Naive B cell (primary cell): Measurements from ENCODE around the gene BRAP. TPM values are rescaled to one million over a fixed set of nuclear protein-coding genes. Genes with fewer than 3 reads are reported as not detected.
"Not testable (repeated sequence)": the region's sequence is repeated elsewhere in the genome, so short reads cannot be mapped to it uniquely, and the experiment has no call there.

Experiments
- ATAC-seq, 2 donors: fragments of 150-1000 bp; cut with Tn5 transposase; 2 replicates each; pipeline ENCODE4 v1.10.0; 2021; ENCODE audit warnings: low read depth in 2 of 2, mild to moderate bottlenecking in 2 of 2, moderate library complexity in 2 of 2
- DNase-seq: peaks from one replicate; pipeline ENCODE4 v3.0.0; 2022
- H3K27ac Mint-ChIP-seq, 6 donors: one replicate each; pipeline ENCODE4 v1.8.0; 2020 to 2022; ENCODE audit warnings: mild to moderate bottlenecking in 6 of 6, mixed read lengths in 6 of 6, moderate library complexity in 5 of 6, inconsistent platforms in 2 of 6
- H3K27me3 Mint-ChIP-seq, 3 donors: one replicate each; pipeline ENCODE4 v1.8.0; 2021 to 2022; ENCODE audit warnings: mixed read lengths in 3 of 3, mild to moderate bottlenecking in 1 of 3
- H3K36me3 Mint-ChIP-seq, 2 donors: one replicate each; pipeline ENCODE4 v1.8.0; 2020 to 2022; ENCODE audit warnings: mixed read lengths in 2 of 2, inconsistent platforms in 1 of 2, mild to moderate bottlenecking in 1 of 2
- H3K4me1 Mint-ChIP-seq, 3 donors: one replicate each; pipeline ENCODE4 v1.8.0; 2020 to 2022; ENCODE audit warnings: mixed read lengths in 3 of 3, inconsistent platforms in 1 of 3, mild to moderate bottlenecking in 1 of 3, moderate library complexity in 1 of 3
- H3K4me3 Mint-ChIP-seq, 8 donors: one replicate each; pipeline ENCODE4 v1.8.0; 2020 to 2022; ENCODE audit warnings: mild to moderate bottlenecking in 8 of 8, mixed read lengths in 8 of 8, moderate library complexity in 8 of 8, inconsistent platforms in 2 of 8
- H3K9me3 Mint-ChIP-seq, 7 donors: one replicate each; pipeline ENCODE4 v1.8.0; 2020 to 2022; ENCODE audit warnings: mixed read lengths in 7 of 7, mild to moderate bottlenecking in 5 of 7, inconsistent platforms in 2 of 7, moderate library complexity in 1 of 7
- polyA plus RNA-seq, 6 donors: library from polyadenylated mRNA; unstranded; fragments of 300-500 nt; fragmentation: Illumina TruSeq; gene quantifications; one replicate each; pipeline ENCODE4 v1.2.3, GENCODE V29; 2021; ENCODE audit warnings: low read depth in 6 of 6

The BRAP gene
- 10 to 100 TPM; 20.0 to 25.6 (median 23.2) TPM for polyA plus RNA-seq

GRCh38 chr12:111685811-111686573 lies at the start of gene BRAP, which contains the start of gene ACAD10:
BRAP (minus strand) TSS chr12:111685956; CDS start chr12:111685792, 164 bp downstream.
ACAD10 (plus strand) TSS chr12:111686053; CDS start chr12:111692710, 6,657 bp downstream.
- ATAC-seq (peak; percentile 90 to 93), DNase-seq (peak; percentile 98)
- Mint-ChIP-seq H3K27ac (peak within 1 kb of the TSS; percentile 95 to 99 (median 97)), H3K9me3 (no peaks in the 10 kb centered on the region), H3K4me3 (peak within 1 kb of the TSS; percentile 94 to 98 (median 96)), H3K27me3 (no peaks in the 10 kb centered on the region), H3K36me3 (peaks cover 0 to 9% of the 10 kb centered on the region in 2 donors), H3K4me1 (peaks cover 28 to 48% (median 39%) of the 10 kb centered on the region in 3 donors)

GRCh38 chr12:111733340-111733915 lies 47.7 kb upstream of the BRAP start:
- no peak for ATAC-seq
- no peak overlapping the region for H3K4me3 Mint-ChIP-seq
- no peaks in the 10 kb centered on the region for H3K9me3 Mint-ChIP-seq

GRCh38 chr12:111732786-111733185 lies 47.0 kb upstream of the BRAP start:
- no peak for DNase-seq
- Mint-ChIP-seq H3K9me3 (no peaks in the 10 kb centered on the region), H3K4me1 (no peaks in the 10 kb centered on the region), H3K27ac (no peak overlapping the region), H3K27me3 (no peaks in the 10 kb centered on the region), H3K36me3 (peaks cover 6 to 16% of the 10 kb centered on the region in 2 donors), H3K4me3 (no peak overlapping the region)
- no peak for ATAC-seq

More at GRCh38 chr12:111733340-111733915, 47.7 kb upstream of the BRAP start:
- H3K27ac Mint-ChIP-seq = no peak overlapping the region
- no peaks in the 10 kb centered on the region for H3K27me3 Mint-ChIP-seq
- H3K4me1 Mint-ChIP-seq = no peaks in the 10 kb centered on the region
- H3K36me3 Mint-ChIP-seq = peaks cover 7 to 11% of the 10 kb centered on the region in 2 donors
- DNase-seq = no peak

- Mint-ChIP-seq H3K4me3 (no peak overlapping the region), H3K27ac (peak overlapping the region in 2 of 6 donors; percentile 60 to 87), H3K4me1 (no peaks in the 10 kb centered on the region), H3K36me3 (peaks cover 0 to 16% of the 10 kb centered on the region in 2 donors), H3K27me3 (no peaks in the 10 kb centered on the region), H3K9me3 (no peaks in the 10 kb centered on the region)
- peak in 1 of 2 donors; percentile 41 for ATAC-seq
- no peak for DNase-seq
These were observed 44.7 kb upstream of the BRAP start for GRCh38 chr12:111730420-111730819.

- H3K27ac Mint-ChIP-seq = no peak overlapping the region
- no peaks in the 10 kb centered on the region for H3K9me3 Mint-ChIP-seq
- H3K36me3 Mint-ChIP-seq = peaks cover 0 to 16% of the 10 kb centered on the region in 2 donors
- no peak for ATAC-seq
- no peak overlapping the region for H3K4me3 Mint-ChIP-seq
- H3K4me1 Mint-ChIP-seq = no peaks in the 10 kb centered on the region
- no peak for DNase-seq
- no peaks in the 10 kb centered on the region for H3K27me3 Mint-ChIP-seq
These were observed 43.0 kb upstream of the BRAP start for GRCh38 chr12:111728795-111729194.

- not testable (repeated sequence) for H3K4me1 Mint-ChIP-seq, H3K27me3 Mint-ChIP-seq, DNase-seq, H3K4me3 Mint-ChIP-seq, ATAC-seq, H3K9me3 Mint-ChIP-seq
- Mint-ChIP-seq H3K36me3 (peaks cover 7 to 20% of the 10 kb centered on the region in 2 donors), H3K27ac (peak overlapping the region in 1 of 6 donors; percentile 61)
These were observed 38.0 kb upstream of the BRAP start for GRCh38 chr12:111723646-111724360.

GRCh38 chr12:111720457-111720856 lies 34.7 kb upstream of the BRAP start:
- no peaks in the 10 kb centered on the region for H3K27me3 Mint-ChIP-seq
- DNase-seq = no peak
- no peak overlapping the region for H3K27ac Mint-ChIP-seq
- peaks cover 7 to 11% of the 10 kb centered on the region in 2 donors for H3K36me3 Mint-ChIP-seq
- ATAC-seq = no peak
- no peak overlapping the region for H3K4me3 Mint-ChIP-seq
- no peaks in the 10 kb centered on the region for H3K4me1 Mint-ChIP-seq
- no peaks in the 10 kb centered on the region for H3K9me3 Mint-ChIP-seq

GRCh38 chr12:111719316-111719715 lies 33.6 kb upstream of the BRAP start:
- H3K27ac Mint-ChIP-seq, H3K9me3 Mint-ChIP-seq, ATAC-seq, H3K27me3 Mint-ChIP-seq, DNase-seq, H3K4me1 Mint-ChIP-seq: not testable (repeated sequence)
- peak overlapping the region in 1 of 8 donors; percentile 29 for H3K4me3 Mint-ChIP-seq
- peaks cover 7 to 11% of the 10 kb centered on the region in 2 donors for H3K36me3 Mint-ChIP-seq

GRCh38 chr12:111715279-111715678 lies 29.5 kb upstream of the BRAP start:
- no peak overlapping the region for H3K27ac Mint-ChIP-seq
- ATAC-seq (no peak), DNase-seq (no peak)
- no peak overlapping the region for H3K4me3 Mint-ChIP-seq
- H3K4me1 Mint-ChIP-seq = no peaks in the 10 kb centered on the region
- H3K36me3 Mint-ChIP-seq = peaks cover 2 to 11% of the 10 kb centered on the region in 2 donors
- no peaks in the 10 kb centered on the region for H3K27me3 Mint-ChIP-seq
- no peaks in the 10 kb centered on the region for H3K9me3 Mint-ChIP-seq

- H3K4me3 Mint-ChIP-seq = no peak overlapping the region
- H3K27me3 Mint-ChIP-seq = no peaks in the 10 kb centered on the region
- H3K36me3 Mint-ChIP-seq = peaks cover 14 to 21% of the 10 kb centered on the region in 2 donors
These were observed 20.4 kb upstream of the BRAP start for GRCh38 chr12:111706145-111706544.

GRCh38 chr12:111705672-111706071 lies 19.9 kb upstream of the BRAP start:
- no peaks in the 10 kb centered on the region for H3K9me3 Mint-ChIP-seq
- H3K4me1 Mint-ChIP-seq = no peaks in the 10 kb centered on the region
- H3K4me3 Mint-ChIP-seq = no peak overlapping the region
- no peaks in the 10 kb centered on the region for H3K27me3 Mint-ChIP-seq
- no peak for DNase-seq
- H3K36me3 Mint-ChIP-seq = peaks cover 14 to 21% of the 10 kb centered on the region in 2 donors
- ATAC-seq = no peak
- peak overlapping the region in 3 of 6 donors; percentile 15 to 54 (median 22) for H3K27ac Mint-ChIP-seq

More at GRCh38 chr12:111706145-111706544, 20.4 kb upstream of the BRAP start:
- ATAC-seq (no peak), DNase-seq (no peak)
- Mint-ChIP-seq H3K27ac (no peak overlapping the region), H3K4me1 (no peaks in the 10 kb centered on the region), H3K9me3 (no peaks in the 10 kb centered on the region)

GRCh38 chr12:111699962-111700361 lies 14.2 kb upstream of the BRAP start:
- H3K27me3 Mint-ChIP-seq = no peaks in the 10 kb centered on the region
- H3K4me1 Mint-ChIP-seq = no peaks in the 10 kb centered on the region
- ATAC-seq = no peak
- no peak overlapping the region for H3K4me3 Mint-ChIP-seq
- no peak overlapping the region for H3K27ac Mint-ChIP-seq
- H3K9me3 Mint-ChIP-seq = no peaks in the 10 kb centered on the region
- H3K36me3 Mint-ChIP-seq = peaks cover 10 to 14% of the 10 kb centered on the region in 2 donors
- no peak for DNase-seq

- H3K9me3 Mint-ChIP-seq = no peaks in the 10 kb centered on the region
- H3K4me3 Mint-ChIP-seq = peak overlapping the region in 2 of 8 donors; percentile 25 to 62
- H3K36me3 Mint-ChIP-seq = peaks cover 9 to 23% of the 10 kb centered on the region in 2 donors
- peak overlapping the region in 3 of 6 donors; percentile 48 to 82 (median 55) for H3K27ac Mint-ChIP-seq
- ATAC-seq = no peak
- DNase-seq = no peak
- H3K27me3 Mint-ChIP-seq = no peaks in the 10 kb centered on the region
- peaks cover 3 to 9% (median 4%) of the 10 kb centered on the region in 3 donors for H3K4me1 Mint-ChIP-seq
These were observed 8.1 kb upstream of the BRAP start for GRCh38 chr12:111693818-111694217.
